ENCODE measurements around the gene SPTLC3.

GRCh38 chr20:13008761-13009681 lies at the start of gene SPTLC3:
- TF ChIP-seq, protein P1, sequence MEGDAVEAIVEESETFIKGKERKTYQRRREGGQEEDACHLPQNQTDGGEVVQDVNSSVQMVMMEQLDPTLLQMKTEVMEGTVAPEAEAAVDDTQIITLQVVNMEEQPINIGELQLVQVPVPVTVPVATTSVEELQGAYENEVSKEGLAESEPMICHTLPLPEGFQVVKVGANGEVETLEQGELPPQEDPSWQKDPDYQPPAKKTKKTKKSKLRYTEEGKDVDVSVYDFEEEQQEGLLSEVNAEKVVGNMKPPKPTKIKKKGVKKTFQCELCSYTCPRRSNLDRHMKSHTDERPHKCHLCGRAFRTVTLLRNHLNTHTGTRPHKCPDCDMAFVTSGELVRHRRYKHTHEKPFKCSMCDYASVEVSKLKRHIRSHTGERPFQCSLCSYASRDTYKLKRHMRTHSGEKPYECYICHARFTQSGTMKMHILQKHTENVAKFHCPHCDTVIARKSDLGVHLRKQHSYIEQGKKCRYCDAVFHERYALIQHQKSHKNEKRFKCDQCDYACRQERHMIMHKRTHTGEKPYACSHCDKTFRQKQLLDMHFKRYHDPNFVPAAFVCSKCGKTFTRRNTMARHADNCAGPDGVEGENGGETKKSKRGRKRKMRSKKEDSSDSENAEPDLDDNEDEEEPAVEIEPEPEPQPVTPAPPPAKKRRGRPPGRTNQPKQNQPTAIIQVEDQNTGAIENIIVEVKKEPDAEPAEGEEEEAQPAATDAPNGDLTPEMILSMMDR (IDR thresholded peaks at IDR 0.05): no peak
- no peak for TF ChIP-seq EZH2 (IDR thresholded peaks at IDR 0.05; ENCODE audit: borderline replicate concordance, insufficient read depth, low read depth, low read length, poor library complexity, severe bottlenecking)
